8988T (cell line): ENCODE measurements around the gene ALDH4A1.
"Not testable (repeated sequence)": the region's sequence is repeated elsewhere in the genome, so short reads cannot be mapped to it uniquely, and the experiment has no call there.

ENCODE experiments used
- DNase-seq: peaks from one replicate; pipeline ENCODE4 v3.0.0; 2011

ALDH4A1 gene

DNA sequence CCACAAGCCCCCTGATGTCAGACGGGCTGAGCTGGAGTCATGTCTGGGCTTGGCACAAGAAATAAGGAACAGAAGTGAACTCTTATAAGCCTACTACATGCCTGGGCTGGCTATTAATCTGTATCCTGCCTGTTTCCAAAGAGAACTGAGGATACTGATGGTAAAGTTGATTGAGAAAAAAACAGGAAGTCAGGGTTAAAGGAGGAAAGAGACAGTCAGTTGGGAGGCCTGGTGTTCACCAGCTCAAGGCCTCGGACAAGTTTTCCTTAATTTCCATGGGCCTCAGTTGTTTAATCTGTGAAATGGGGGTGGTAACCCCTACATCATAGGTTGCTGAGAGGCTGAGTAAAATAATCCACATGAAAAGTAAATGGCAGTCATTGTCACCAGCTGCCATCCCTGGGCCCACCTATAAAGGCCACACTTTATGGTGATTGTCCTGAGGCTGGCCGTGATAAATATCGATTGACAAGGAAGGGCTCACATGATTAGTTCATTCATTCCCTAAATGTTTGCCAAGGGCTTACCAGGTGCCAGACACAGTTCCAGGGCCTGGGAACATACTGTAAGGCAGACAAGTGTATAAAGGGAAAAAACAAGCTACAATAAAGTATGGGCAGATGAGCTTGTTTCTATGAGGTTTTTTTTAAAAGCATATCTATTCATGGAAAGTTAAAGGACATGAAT lies 2.8 kb downstream of the ALDH4A1 start:
- no peak for DNase-seq

- DNase-seq: no peak
These were observed 3.8 kb downstream of the ALDH4A1 start for GRCh38 chr1:18898567-18898966.

DNA sequence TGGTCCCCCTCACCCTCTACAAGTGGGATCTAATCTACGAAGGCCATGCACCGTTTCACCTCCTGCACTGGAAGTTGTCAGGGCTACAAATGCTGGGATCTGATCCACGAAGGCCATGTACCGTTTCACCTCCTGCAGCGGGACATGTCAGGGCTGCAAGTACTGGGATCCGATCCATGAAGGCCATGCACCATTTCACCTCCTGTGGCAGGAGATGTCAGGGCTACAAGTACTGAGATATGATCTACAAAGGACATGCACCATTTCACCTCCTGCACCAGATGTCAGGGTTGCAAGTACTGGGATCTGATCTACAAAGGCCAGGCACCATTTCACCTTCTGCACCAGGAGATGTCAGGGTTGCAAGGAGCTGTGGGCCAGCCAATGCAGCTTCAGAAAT lies 7.0 kb downstream of the ALDH4A1 start:
- DNase-seq: no peak

- DNase-seq: no peak
These were observed 9.2 kb downstream of the ALDH4A1 start for GRCh38 chr1:18893120-18893519.

GRCh38 chr1:18891858-18892257 lies 10.5 kb downstream of the ALDH4A1 start:
- DNase-seq: not testable (repeated sequence)

- DNase-seq: no peak
These were observed 11.0 kb downstream of the ALDH4A1 start for GRCh38 chr1:18891426-18891780.

DNA sequence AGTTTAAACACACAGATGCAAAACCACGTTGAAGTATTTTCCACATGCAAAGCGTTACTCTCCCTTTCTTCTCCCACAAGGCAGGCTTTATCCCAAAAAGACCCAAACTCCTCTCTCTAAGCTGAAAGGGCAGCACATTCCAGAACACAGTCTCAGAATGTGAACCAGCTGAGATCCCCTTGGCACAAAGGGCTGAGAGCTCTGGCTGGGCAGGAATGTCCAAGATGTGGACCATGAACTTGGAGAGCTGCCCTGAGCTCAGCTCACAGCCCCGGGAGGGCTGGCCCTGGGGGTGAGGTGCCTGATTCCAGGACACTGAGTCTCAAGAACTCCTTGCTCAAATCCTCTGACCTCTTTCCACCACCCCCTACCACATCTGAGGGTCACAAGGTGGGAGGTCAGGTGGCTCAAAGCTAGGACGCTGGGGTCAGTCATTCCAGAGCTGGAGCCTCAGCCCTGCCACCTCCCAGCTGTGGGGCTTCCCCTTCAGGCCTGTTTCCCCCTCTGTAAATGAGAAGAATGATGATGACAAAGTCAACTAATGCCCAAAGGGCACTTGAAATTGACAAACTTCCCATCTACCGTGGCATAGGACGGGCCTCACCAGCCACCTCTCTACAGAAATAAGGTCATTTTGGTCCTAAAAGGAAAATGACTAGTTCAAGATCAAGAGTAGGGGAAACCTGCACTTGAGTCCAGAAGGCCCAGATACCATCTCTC lies 11.5 kb downstream of the ALDH4A1 start:
- DNase-seq: no peak

- DNase-seq: no peak
These were observed 16.4 kb downstream of the ALDH4A1 start for GRCh38 chr1:18886003-18886335.

DNA sequence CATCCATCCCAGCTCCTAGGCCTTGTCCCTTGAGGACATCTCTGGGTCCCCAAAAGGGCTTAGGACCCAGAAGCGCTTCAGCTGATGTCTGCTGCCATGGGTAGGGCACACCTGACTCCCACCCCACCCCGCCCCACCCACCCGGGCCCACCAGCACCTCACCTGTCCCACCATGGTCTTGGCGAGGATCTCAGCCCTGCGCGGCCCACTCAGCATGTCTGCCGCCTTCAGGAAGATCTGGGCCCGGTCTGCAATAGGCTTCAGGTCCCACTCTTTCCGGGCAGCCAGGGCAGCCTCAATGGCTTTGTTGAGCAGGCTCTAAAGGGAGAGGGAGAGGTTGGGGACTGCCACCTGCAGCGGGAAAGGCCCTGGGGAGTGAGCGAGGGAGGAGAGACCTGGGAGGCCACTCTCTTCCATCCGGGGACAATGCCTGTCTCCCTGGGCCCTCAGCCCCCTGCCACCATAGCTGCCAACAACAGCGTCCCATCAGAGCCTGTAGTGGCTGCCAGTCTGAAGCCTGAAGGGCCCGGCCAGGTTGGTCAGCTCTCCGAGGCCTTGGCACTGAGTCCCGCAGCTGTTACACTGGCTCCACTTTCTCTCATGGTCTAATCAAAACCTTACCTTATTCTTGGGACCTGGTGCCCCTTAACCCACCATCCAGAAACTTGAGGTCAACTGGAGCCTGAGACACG lies 16.9 kb downstream of the ALDH4A1 start:
- no peak for DNase-seq

- no peak for DNase-seq
These were observed 17.6 kb downstream of the ALDH4A1 start for GRCh38 chr1:18884727-18885126.

DNA sequence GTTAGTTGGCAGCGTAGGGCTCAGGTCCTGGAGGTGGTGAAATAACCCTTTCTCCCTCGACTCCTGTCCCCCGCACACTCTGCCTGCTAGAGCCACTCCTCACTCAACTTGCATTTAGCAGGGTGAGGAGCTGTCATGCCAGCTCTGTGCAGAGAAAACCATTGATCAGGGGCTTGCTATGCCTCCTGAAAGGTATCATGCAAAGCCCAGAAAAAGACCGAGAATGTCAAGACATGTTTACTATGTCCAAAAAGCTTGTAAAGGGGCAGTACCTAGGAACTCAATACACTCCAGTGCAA lies 18.0 kb downstream of the ALDH4A1 start:
- no peak for DNase-seq

DNA sequence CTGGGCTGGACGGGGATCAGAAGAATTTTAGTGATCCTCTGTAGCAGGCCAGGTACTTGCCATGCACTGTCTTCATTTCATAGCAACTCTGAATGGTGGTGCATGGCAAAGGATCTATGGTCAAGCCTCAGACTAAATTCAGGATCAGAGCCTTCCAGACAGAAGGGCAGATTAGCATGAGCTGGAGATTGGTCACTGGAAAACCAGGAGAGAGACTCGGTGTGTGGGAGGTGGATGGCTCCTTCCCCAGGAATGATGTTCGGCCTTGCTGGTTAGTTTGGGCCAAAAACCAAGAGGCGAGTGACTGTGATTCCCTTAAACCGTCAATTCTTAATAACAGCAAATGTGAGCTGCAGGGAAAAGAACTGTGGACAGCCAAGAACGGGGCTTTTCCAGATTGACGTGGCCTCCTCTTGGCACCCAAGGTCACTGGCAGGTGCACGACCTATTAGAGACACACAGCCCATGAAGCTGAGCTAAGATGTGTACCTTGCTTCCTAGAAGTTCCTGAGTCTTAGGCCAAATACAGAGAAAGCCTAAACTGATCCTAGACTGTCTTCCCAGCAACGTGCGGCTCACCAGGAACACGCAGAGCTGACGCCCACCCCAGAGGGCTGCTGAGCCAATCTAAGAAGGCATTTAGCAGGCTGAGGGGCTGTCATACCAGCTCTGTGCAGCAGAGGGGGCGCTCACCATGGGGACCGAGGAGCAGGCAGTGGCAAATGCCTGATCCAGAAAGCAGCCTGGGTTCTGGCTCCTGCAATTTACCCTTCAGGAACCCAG lies 18.5 kb downstream of the ALDH4A1 start:
- DNase-seq: peak; percentile 61

GRCh38 chr1:18883079-18883478 lies 19.3 kb downstream of the ALDH4A1 start:
- DNase-seq: no peak

DNA sequence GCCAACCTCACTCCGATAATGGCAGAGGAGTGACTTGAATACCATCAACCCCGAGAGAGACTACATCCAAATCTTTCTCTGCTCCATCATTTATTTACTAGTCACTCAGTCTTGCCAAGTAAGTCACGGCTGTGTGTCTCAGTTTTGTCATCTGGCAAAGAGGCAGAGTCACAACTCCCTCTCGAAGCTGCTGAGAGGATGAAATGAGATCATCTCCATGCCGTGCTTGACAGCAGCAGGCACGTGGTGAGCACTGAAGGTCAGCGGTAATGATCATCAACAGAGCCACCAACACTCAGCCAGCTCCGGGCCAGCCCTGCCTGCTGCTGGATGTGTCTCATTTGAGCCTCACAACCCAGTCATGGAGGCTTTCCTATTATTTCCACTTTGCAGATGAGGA lies 19.9 kb downstream of the ALDH4A1 start:
- DNase-seq: no peak

DNA sequence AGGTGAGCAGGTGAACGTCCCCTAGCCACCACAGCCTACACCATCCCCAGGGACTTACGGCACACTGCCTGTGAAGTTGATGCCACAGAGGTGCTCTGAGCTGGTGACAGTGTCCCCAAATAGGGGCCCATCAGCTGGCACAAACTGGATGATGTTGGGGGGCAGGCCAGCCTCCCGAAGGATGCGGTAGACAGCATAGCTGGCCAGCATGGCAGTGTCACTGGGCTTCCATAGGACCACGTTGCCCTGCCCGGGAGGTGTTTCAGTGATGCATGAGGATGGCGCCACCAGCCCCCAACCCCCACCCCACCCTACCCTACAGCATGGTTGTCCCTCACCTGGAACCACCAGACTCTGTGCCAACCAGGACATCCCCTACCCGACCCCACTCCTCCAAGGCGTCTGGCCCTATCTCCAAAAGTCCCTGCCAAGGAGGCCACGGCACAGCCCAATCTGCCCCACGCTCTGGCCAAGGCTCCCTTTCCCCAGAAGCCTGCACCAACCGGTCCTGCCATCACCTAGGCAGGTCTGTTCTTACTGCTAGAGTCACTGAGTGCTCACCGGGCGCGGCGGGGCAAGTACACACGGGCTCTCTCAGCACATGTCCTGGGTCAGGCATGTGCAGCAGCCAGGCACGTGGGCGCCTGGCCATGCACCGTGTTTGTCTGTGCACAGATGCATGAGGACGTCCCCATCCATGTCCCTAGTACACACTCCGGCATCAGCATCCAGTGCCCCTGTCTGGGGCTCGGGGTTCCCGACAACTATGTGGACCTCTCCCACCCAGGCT lies 20.5 kb downstream of the ALDH4A1 start:
- no peak for DNase-seq

GRCh38 chr1:18881164-18881563 lies 21.2 kb downstream of the ALDH4A1 start:
- no peak for DNase-seq

DNA sequence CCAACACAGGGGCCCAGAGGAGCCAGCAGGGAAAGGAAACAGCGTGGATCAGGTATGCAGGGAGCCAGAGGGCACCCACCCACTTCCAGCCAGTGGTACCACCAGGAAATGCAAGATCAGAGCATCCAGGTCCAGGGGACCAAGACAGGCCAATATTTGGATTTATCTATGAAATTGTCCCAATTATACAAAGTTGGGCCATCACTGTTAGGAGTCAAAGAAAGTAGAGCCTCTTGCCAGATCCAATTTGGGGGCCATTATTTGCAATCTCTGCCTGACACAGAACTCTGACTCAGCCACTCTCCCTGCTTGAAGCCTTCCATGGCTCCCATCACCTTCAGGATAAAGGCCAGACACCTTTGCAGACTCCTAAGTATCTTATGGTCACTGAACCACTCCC lies 21.8 kb downstream of the ALDH4A1 start:
- no peak for DNase-seq

DNA sequence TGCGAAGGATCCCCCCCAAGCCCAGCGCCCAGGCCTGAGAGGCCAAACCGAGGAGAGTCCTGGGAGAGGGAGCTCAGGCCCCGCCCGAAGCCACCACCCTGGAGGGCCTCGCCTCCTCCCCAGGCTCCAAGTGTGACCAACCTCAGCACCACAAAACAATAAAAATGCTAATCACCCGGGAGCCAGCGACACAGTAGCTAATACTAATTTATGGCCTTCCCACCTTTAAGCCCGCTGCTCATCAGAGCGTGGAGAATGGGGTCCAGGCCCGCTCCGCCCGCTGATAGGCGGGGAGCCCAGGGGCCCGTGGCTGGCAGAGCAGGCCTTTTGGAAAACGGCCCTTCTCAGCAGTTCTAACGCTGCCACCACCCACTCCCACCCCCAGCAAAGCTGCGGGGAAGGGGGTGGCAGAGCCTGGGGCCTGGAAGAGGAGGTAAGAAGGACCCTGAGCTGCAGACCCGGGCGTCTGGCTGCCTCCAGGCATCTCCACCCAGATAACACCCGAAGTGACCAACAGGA lies 22.5 kb downstream of the ALDH4A1 start:
- no peak for DNase-seq

DNA sequence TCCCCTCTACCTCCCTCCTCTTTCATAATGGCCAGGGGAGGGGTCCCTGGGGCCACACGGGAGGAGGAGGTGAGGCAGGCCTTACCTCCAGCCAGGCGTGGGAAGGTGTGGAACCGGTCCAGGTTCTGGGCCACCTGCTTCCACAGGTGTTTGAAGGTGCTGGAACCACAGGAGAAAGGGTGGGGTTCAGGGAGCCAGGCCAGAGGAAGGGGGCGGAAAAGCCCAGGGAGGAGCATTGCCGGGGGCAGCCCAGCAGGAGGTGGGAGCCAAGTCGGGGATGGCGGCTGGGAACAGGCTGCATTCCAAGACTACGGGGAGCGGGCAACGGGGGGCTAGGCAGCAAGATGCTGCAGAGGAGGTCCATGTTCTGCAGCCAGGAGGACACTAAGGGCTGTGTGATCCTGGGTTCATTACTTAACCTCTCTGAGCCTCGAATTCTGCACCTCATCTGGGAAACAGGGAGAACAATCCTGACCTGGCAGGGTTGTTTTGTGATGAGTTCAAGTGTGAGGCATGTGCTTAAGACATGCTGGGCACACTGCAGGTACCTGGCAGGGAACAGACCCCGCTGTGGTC lies 23.1 kb downstream of the ALDH4A1 start:
- no peak for DNase-seq

DNA sequence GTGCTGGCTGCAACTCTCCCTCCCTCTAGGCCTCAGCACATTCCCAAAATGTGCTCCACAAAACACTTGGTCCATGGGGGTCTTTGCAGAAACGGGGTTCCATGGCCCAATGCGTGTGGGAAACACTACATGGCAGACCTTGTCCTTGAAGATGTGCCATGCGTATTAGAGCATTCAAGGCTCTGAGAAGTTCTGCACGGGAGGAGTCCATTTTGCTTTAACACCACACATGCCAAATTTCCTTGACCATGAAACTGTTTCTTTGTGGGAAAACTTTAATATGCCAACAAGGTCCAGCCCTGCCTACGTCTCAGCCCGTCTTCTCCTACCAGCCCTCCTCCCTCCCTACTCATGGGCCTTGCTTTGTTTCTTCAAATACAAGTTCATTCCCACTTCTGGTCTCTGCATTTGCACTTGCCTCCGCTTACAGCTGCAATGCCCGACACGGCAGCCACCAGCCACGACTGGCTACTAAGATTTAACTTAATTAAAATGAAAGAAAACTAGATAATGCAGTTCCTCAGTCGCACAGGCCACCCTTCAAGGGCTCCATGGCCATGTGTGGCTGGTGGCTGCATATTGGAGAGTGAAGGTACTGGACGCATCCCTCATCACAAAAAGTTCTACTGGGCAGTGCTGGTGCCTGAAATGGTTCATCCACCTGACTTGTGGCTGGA lies 23.7 kb downstream of the ALDH4A1 start:
- no peak for DNase-seq

- DNase-seq: no peak
These were observed 25.1 kb downstream of the ALDH4A1 start for GRCh38 chr1:18877282-18877681.

DNA sequence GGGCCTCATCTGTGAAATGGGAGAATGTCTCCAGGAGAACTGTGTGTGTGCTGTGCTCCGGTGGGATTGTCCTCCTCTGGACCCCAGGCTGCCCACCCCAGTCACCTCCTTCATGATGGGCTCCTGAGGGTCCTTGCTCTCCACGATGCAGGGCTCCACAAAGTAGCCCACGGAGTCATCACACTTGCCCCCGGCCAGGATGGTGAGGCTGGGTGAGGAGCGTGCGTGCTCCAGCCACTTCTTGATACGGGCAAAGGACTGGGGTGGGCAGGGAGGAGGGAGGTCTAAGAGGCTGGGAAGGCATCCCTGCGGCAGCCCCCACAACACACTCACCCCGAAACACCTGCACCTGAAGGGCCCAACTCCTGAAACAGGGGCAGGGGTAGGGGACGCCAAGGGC lies 26.1 kb downstream of the ALDH4A1 start:
- no peak for DNase-seq
